ENCODE measurements around the gene TEN1.

DNA sequence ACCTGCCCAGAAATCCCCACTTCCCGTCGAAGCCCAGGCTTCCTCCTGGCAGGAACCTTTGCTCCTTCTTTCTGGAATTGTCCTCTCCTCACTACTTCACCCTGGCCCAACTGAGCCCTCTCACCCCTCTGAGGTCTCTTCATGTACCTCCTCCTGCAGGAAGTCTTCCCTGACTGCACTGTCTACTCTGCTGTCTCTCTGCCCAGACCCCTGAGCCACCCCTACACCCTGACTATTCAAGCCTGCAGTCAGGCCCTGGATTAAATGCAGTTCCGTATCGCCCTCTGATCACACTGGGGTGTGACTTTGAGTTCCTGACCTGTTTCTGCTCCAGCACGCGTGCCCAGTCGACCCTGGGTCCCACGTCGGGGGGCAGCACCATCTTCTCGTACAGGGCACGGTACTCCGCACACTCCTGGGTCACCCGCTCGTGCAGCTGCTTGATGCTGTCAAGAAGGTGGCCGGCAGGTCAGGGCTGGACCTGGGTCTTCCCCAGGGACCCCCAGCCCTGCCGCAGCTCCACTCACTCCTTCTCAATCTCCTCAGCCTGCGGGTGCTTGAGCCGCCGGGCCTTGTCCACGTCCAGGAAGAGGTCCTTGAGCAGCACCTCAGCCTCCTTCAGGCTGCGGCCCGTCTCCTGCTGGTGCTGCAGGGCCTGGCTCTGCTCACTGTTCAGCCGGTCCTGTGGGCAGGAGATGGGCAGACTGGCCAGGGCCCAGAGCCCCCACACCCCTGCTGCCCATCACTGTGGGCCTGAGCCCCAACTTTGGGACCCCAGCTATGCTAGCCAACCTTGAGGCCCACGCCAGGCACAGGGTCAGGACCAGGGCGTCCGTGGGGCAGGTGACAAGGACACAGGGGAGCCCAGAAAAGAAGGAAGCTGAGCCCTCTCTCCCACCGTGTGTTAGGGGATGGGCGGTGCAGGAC is 44.2 kb downstream of the TEN1 start:
- TF ChIP-seq, protein P1, sequence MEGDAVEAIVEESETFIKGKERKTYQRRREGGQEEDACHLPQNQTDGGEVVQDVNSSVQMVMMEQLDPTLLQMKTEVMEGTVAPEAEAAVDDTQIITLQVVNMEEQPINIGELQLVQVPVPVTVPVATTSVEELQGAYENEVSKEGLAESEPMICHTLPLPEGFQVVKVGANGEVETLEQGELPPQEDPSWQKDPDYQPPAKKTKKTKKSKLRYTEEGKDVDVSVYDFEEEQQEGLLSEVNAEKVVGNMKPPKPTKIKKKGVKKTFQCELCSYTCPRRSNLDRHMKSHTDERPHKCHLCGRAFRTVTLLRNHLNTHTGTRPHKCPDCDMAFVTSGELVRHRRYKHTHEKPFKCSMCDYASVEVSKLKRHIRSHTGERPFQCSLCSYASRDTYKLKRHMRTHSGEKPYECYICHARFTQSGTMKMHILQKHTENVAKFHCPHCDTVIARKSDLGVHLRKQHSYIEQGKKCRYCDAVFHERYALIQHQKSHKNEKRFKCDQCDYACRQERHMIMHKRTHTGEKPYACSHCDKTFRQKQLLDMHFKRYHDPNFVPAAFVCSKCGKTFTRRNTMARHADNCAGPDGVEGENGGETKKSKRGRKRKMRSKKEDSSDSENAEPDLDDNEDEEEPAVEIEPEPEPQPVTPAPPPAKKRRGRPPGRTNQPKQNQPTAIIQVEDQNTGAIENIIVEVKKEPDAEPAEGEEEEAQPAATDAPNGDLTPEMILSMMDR (IDR thresholded peaks at IDR 0.05), result no peak
- TF ChIP-seq POLR2A (IDR thresholded peaks at IDR 0.05), result no peak
- TF ChIP-seq POLR2AphosphoS5 (IDR thresholded peaks at IDR 0.05; ENCODE audit: insufficient read depth in 1 of 2, low read depth in 1 of 2), result no peak

Measured in vagina (tissue), 2 donors.